ENCODE data around the gene GOLGA5. TPM values are rescaled to one million over a fixed set of nuclear protein-coding genes. Genes with fewer than 3 reads are reported as not detected.
"Not testable (repeated sequence)": the region's sequence is repeated elsewhere in the genome, so short reads cannot be mapped to it uniquely, and the experiment has no call there.

Gene GOLGA5
- total RNA-seq, 6 donors from 2014 or later: 24.1 to 60.0 (median 32.2) TPM

GRCh38 chr14:92800525-92800924 is 6.4 kb downstream of the GOLGA5 start:
- 54 to 56% methylated on average over 3 of the region's 3 CpGs for WGBS, 2 donors
- H3K36me3 ChIP-seq: peaks cover 0 to 29% (median 17%) of the 10 kb centered on the region in 4 donors

DNA sequence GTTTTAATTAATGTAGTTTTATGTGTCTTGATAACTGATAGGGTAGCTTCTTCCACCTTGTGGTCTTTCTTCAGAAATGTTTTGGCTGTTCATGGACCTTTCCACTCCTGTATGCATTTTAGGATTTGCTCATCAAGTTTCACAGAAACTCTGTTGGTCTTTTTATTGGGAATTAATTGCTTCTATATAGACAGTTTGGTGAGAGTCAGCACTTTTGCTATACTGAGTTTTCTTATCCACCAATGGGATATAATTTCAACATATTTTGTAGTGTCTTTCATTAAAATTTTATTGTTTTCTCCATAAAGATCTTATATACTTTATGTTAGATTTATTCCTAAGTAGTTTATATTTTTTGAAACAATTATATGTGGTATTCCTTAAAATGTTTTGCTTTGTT is 7.8 kb downstream of the GOLGA5 start:
- no peak for DNase-seq
- Histone ChIP-seq H3K4me3 (no peak overlapping the region), H3K27me3 (no peaks in the 10 kb centered on the region), H3K36me3 (peaks cover 0 to 34% (median 22%) of the 10 kb centered on the region in 4 donors), H3K9me3 (no peaks in the 10 kb centered on the region), H3K27ac (no peak overlapping the region), H3K4me1 (peaks cover 13 to 44% (median 23%) of the 10 kb centered on the region in 4 donors)
- no peak for ATAC-seq (ENCODE audit: low FRiP score in 2 of 2)
- TF ChIP-seq EP300 (IDR thresholded peaks at IDR 0.05): no peak
- TF ChIP-seq POLR2AphosphoS5 (IDR thresholded peaks at IDR 0.05): no peak
- TF ChIP-seq POLR2A (IDR thresholded peaks at IDR 0.05): no peak

More at GRCh38 chr14:92800525-92800924, 6.4 kb downstream of the GOLGA5 start:
- Histone ChIP-seq H3K27ac (no peak overlapping the region), H3K27me3 (no peaks in the 10 kb centered on the region), H3K9me3 (no peaks in the 10 kb centered on the region), H3K4me1 (peaks cover 21 to 53% (median 30%) of the 10 kb centered on the region in 4 donors), H3K4me3 (no peak overlapping the region)
- TF ChIP-seq, protein P1, sequence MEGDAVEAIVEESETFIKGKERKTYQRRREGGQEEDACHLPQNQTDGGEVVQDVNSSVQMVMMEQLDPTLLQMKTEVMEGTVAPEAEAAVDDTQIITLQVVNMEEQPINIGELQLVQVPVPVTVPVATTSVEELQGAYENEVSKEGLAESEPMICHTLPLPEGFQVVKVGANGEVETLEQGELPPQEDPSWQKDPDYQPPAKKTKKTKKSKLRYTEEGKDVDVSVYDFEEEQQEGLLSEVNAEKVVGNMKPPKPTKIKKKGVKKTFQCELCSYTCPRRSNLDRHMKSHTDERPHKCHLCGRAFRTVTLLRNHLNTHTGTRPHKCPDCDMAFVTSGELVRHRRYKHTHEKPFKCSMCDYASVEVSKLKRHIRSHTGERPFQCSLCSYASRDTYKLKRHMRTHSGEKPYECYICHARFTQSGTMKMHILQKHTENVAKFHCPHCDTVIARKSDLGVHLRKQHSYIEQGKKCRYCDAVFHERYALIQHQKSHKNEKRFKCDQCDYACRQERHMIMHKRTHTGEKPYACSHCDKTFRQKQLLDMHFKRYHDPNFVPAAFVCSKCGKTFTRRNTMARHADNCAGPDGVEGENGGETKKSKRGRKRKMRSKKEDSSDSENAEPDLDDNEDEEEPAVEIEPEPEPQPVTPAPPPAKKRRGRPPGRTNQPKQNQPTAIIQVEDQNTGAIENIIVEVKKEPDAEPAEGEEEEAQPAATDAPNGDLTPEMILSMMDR (IDR thresholded peaks at IDR 0.05): no peak
- TF ChIP-seq POLR2A (IDR thresholded peaks at IDR 0.05): no peak
- no peak for TF ChIP-seq EP300 (IDR thresholded peaks at IDR 0.05)
- TF ChIP-seq POLR2AphosphoS5 (IDR thresholded peaks at IDR 0.05): no peak
- DNase-seq (no peak), ATAC-seq (ENCODE audit: low FRiP score in 2 of 2) (no peak)

DNA sequence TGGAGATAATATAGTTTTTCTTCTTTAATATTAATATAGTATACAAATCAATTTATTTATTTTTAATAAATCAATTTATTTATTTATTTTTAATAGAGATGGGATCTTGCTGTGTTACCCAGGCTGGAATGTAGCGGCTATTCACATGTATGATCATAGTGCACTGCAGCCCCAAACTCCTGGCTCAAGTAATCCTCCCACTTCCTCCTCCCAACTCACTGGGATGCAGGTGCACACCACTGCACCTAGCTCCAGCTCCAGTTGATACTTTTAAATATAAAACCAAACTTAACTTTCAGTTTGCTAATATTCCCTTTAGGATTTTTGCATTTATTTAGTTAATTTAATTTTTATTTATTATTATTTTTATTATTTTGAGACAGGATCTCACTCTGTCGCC is 8.6 kb downstream of the GOLGA5 start:
- H3K27me3 ChIP-seq: no peaks in the 10 kb centered on the region
- no peak overlapping the region for H3K4me3 ChIP-seq
- H3K4me1 ChIP-seq: peaks cover 13 to 44% (median 23%) of the 10 kb centered on the region in 4 donors
- DNase-seq (no peak), ATAC-seq (ENCODE audit: low FRiP score in 2 of 2) (no peak)
- no peak for TF ChIP-seq POLR2AphosphoS5 (IDR thresholded peaks at IDR 0.05)
- TF ChIP-seq, protein P1 (IDR thresholded peaks at IDR 0.05): no peak
- no peak for TF ChIP-seq EP300 (IDR thresholded peaks at IDR 0.05)
- no peak for TF ChIP-seq POLR2A (IDR thresholded peaks at IDR 0.05)
- H3K27ac ChIP-seq: no peak overlapping the region
- H3K36me3 ChIP-seq: peaks cover 5 to 35% (median 26%) of the 10 kb centered on the region in 4 donors
- H3K9me3 ChIP-seq: no peaks in the 10 kb centered on the region
- WGBS, 2 donors: 91 to 97% methylated on average over 2 of the region's 2 CpGs

GRCh38 chr14:92813201-92813600 is 19.1 kb downstream of the GOLGA5 start:
- DNase-seq (no peak), ATAC-seq (ENCODE audit: low FRiP score in 2 of 2) (no peak)
- H3K4me1 ChIP-seq: no peaks in the 10 kb centered on the region
- H3K27ac ChIP-seq: no peak overlapping the region
- H3K4me3 ChIP-seq: no peak overlapping the region
- H3K27me3 ChIP-seq: no peaks in the 10 kb centered on the region
- H3K9me3 ChIP-seq: no peaks in the 10 kb centered on the region
- 98% methylated on average over 3 of the region's 3 CpGs for WGBS, 2 donors
- TF ChIP-seq POLR2AphosphoS5 (IDR thresholded peaks at IDR 0.05) (no peak), POLR2A (IDR thresholded peaks at IDR 0.05) (no peak), EP300 (IDR thresholded peaks at IDR 0.05) (no peak)
- TF ChIP-seq, protein P1 (IDR thresholded peaks at IDR 0.05): no peak
- H3K36me3 ChIP-seq: peaks cover 39 to 97% (median 77%) of the 10 kb centered on the region in 4 donors

DNA sequence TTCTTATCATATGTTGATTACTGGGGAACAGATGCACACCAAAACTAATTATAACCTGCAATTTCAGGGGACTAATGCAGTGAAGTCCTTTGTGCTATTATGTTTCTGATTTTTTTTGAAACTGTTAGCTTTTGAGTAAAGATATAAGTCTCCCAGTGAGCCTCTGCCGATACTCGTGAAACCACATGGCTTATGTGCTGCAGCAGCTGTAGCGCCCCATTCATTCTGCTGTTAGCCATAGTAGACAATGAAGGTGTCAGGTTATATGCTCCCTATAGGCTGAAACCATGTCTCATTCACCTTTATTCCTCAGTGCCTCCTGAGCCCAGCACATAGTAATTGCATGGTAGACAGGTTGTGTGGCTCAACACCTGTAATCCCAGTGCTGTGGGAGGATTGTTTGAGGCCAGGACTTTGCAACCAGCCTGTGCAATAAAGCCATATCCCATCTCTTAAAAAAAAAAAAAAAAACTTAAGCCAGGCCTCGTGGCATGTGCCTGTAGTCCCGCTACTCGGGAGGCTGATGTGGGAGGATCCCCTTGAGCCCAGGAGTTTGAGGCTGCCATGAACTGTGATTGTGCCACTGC is 25.0 kb downstream of the GOLGA5 start:
- TF ChIP-seq EP300 (IDR thresholded peaks at IDR 0.05) (no peak), POLR2AphosphoS5 (IDR thresholded peaks at IDR 0.05) (no peak), POLR2A (IDR thresholded peaks at IDR 0.05) (no peak)
- TF ChIP-seq, protein P1 (IDR thresholded peaks at IDR 0.05): no peak
- no peak overlapping the region for H3K4me3 ChIP-seq
- ATAC-seq (ENCODE audit: low FRiP score in 2 of 2) (no peak), DNase-seq (no peak)
- no peaks in the 10 kb centered on the region for H3K4me1 ChIP-seq
- no peaks in the 10 kb centered on the region for H3K9me3 ChIP-seq
- H3K36me3 ChIP-seq: peaks cover 34 to 98% (median 65%) of the 10 kb centered on the region in 4 donors
- H3K27ac ChIP-seq: no peak overlapping the region
- no peaks in the 10 kb centered on the region for H3K27me3 ChIP-seq
- WGBS, 2 donors: 92 to 95% methylated on average over 6 of the region's 6 CpGs

GRCh38 chr14:92819680-92820535 is 25.8 kb downstream of the GOLGA5 start:
- ATAC-seq (ENCODE audit: low FRiP score in 2 of 2); H3K9me3 ChIP-seq; H3K27me3 ChIP-seq; H3K27ac ChIP-seq; H3K4me1 ChIP-seq; H3K4me3 ChIP-seq; DNase-seq: not testable (repeated sequence)
- H3K36me3 ChIP-seq: peaks cover 38 to 98% (median 68%) of the 10 kb centered on the region in 4 donors
- WGBS, 2 donors: 90 to 92% methylated on average over 13 of the region's 13 CpGs

DNA sequence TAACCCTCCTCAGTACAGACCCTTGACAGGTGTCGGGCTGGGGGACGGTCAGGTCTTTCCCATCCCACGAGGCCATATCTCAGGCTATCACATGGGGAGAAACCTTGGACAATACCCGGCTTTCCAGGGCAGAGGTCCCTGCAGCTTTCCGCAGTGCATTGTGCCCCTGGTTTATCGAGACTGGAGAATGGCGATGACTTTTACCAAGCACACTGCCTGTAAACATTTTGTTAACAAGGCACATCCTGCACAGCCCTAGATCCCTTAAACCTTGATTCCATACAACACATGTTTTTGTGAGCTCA is 26.4 kb downstream of the GOLGA5 start:
- peaks cover 38 to 98% (median 68%) of the 10 kb centered on the region in 4 donors for H3K36me3 ChIP-seq
- not testable (repeated sequence) for H3K4me1 ChIP-seq; DNase-seq; ATAC-seq (ENCODE audit: low FRiP score in 2 of 2); H3K27me3 ChIP-seq; H3K27ac ChIP-seq; H3K4me3 ChIP-seq; H3K9me3 ChIP-seq
- 91 to 92% methylated on average over 7 of the region's 7 CpGs for WGBS, 2 donors

All from upper lobe of left lung (tissue), 6 donors.